Trophoblast cell (in vitro differentiated cells and primary cell): ENCODE results near the gene ARL2BP.

Experiments
- DNase-seq, 2 donors: peaks; one replicate each; pipeline ENCODE4 v3.0.0-alpha.2; 2016
- H2AFZ ChIP-seq: 2 replicates; pipeline ENCODE4 v1.6.1; 2013; ENCODE audit warnings: low read length, moderate library complexity, mild to moderate bottlenecking; ENCODE audit not compliant: insufficient read depth, poor library complexity
- H2AK5ac ChIP-seq: 2 replicates; pipeline ENCODE4 v1.6.1; 2013; ENCODE audit warnings: mild to moderate bottlenecking, low read length
- H2BK120ac ChIP-seq: 2 replicates; pipeline ENCODE4 v1.6.1; 2013; ENCODE audit warnings: low read length, mild to moderate bottlenecking, moderate library complexity; ENCODE audit not compliant: insufficient read depth, poor library complexity
- H2BK12ac ChIP-seq: 2 replicates; pipeline ENCODE4 v1.6.1; 2013; ENCODE audit warnings: mild to moderate bottlenecking, low read length, moderate library complexity
- H2BK5ac ChIP-seq: 2 replicates; pipeline ENCODE4 v1.6.1; 2013; ENCODE audit warnings: low read length, low read depth, moderate library complexity, mild to moderate bottlenecking; ENCODE audit not compliant: poor library complexity
- H3K14ac ChIP-seq: 2 replicates; pipeline ENCODE4 v1.6.1; 2013; ENCODE audit warnings: mild to moderate bottlenecking, low read length
- H3K18ac ChIP-seq: 2 replicates; pipeline ENCODE4 v1.6.1; 2013; ENCODE audit warnings: mild to moderate bottlenecking, low read length
- H3K23ac ChIP-seq: 2 replicates; pipeline ENCODE4 v1.6.1; 2013; ENCODE audit warnings: low read length
- H3K27ac ChIP-seq: 2 replicates; pipeline ENCODE4 v1.5.1; 2013; ENCODE audit warnings: low read depth, mild to moderate bottlenecking, inconsistent platforms, low read length, moderate library complexity
- H3K27me3 ChIP-seq: 2 replicates; pipeline ENCODE4 v1.6.1; 2013; ENCODE audit warnings: inconsistent platforms, mild to moderate bottlenecking, low read length, moderate library complexity; ENCODE audit not compliant: insufficient read depth
- H3K36me3 ChIP-seq, 2 experiments: 1 replicate in 1 of 2; 2 replicates in 1 of 2; pipeline ENCODE4 v1.6.1; 2013; ENCODE audit warnings: low read length in 2 of 2, mild to moderate bottlenecking in 2 of 2, moderate library complexity in 1 of 2; ENCODE audit not compliant: insufficient read depth in 2 of 2, control insufficient read depth in 1 of 2
- H3K4ac ChIP-seq: 2 replicates; pipeline ENCODE4 v1.6.1; 2013; ENCODE audit warnings: low read depth, mild to moderate bottlenecking, low read length, moderate library complexity
- H3K4me1 ChIP-seq, 2 experiments: 1 replicate in 1 of 2; 2 replicates in 1 of 2; pipeline ENCODE4 v1.6.1; 2013; ENCODE audit warnings: low read length in 2 of 2, mild to moderate bottlenecking in 2 of 2, moderate library complexity in 1 of 2; ENCODE audit not compliant: insufficient read depth in 2 of 2, control insufficient read depth in 1 of 2
- H3K4me2 ChIP-seq: 2 replicates; pipeline ENCODE4 v1.6.1; 2013; ENCODE audit warnings: inconsistent platforms, mild to moderate bottlenecking, low read length, moderate library complexity
- H3K4me3 ChIP-seq: 2 replicates; pipeline ENCODE4 v1.5.1; 2013; ENCODE audit warnings: mild to moderate bottlenecking, low read depth, low read length, inconsistent platforms
- H3K79me1 ChIP-seq: one replicate; pipeline ENCODE4 v1.6.1; 2013; ENCODE audit warnings: low read length
- H3K79me2 ChIP-seq: 2 replicates; pipeline ENCODE4 v1.6.1; 2013; ENCODE audit warnings: low read length, mild to moderate bottlenecking; ENCODE audit not compliant: control insufficient read depth, insufficient read depth, poor library complexity
- H3K9ac ChIP-seq: 2 replicates; pipeline ENCODE4 v1.6.1; 2013; ENCODE audit warnings: mild to moderate bottlenecking, low read length
- H3K9me3 ChIP-seq: 2 replicates; pipeline ENCODE4 v1.6.1; 2013; ENCODE audit warnings: low read depth, mild to moderate bottlenecking, control low read depth, inconsistent platforms, low read length; ENCODE audit not compliant: insufficient read depth
- H4K12ac ChIP-seq: 2 replicates; pipeline ENCODE4 v1.6.1; 2013; ENCODE audit warnings: low read depth, mild to moderate bottlenecking, low read length, moderate library complexity
- H4K8ac ChIP-seq: 2 replicates; pipeline ENCODE4 v1.6.1; 2013; ENCODE audit warnings: low read depth, mild to moderate bottlenecking, low read length, moderate library complexity
- H4K91ac ChIP-seq: one replicate; pipeline ENCODE4 v1.6.1; 2013; ENCODE audit warnings: low read depth, mild to moderate bottlenecking, low read length, moderate library complexity
- WGBS: extraction: QIAGEN DNeasy Blood & Tissue Kit; methylation state at CpG from one replicate; pipeline ENCODE4 v1.1.7; 2013; ENCODE audit warnings: missing lambda C conversion rate; ENCODE audit not compliant: insufficient read length, insufficient coverage; ENCODE audit errors: extremely low coverage; 5-methylcytosine and 5-hydroxymethylcytosine counted together

Gene ARL2BP

GRCh38 chr16:57229079-57229478 is 16.0 kb upstream of the ARL2BP start:
- Histone ChIP-seq H2AFZ (no peak overlapping the region), H3K18ac (no peak overlapping the region), H4K12ac (no peak overlapping the region), H2BK12ac (no peak overlapping the region), H3K27me3 (no peaks in the 10 kb centered on the region), H3K27ac (no peak overlapping the region), H3K23ac (no peak overlapping the region), H3K79me2 (no peaks in the 10 kb centered on the region), H2BK120ac (no peak overlapping the region), H4K8ac (no peak overlapping the region), H3K79me1 (no peaks in the 10 kb centered on the region), H3K9me3 (no peaks in the 10 kb centered on the region), H3K4me2 (no peak overlapping the region), H3K14ac (no peak overlapping the region), H3K4ac (no peak overlapping the region), H3K4me3 (no peak overlapping the region), H2BK5ac (no peak overlapping the region), H2AK5ac (no peak overlapping the region), H3K36me3 (peaks cover 26 to 33% of the 10 kb centered on the region in 2 experiments), H3K4me1 (peaks cover 0 to 8% of the 10 kb centered on the region in 2 experiments), H4K91ac (no peak overlapping the region), H3K9ac (no peak overlapping the region)
- DNase-seq = peak in 1 of 2 donors; percentile 18
- WGBS = no CpG with 5 or more reads among the region's 1 CpG

DNA sequence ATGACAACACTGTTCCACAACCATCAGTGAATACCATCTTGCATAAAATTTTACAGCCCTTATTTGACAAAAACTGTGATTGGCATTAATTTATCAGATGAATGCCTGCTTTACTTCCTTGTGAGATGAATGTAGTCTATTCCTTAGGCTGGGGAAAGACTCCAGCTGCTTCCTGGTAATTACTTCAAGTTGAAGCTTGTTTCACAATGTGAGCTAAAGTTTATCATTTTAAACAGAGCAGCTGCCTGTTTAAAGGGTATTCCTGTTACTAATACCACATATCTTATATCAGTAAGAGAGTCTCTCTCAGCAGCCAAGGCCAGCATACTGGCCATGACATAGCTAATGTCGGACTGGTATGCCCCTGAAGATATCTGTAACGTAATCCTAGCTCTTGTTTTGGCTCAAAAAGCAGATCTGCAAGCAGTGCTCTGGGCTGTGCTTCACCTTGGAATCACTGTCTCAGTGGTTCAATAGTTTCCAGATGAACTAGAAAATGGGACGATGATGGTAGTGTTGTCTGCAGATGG is 13.2 kb upstream of the ARL2BP start:
- Histone ChIP-seq H3K18ac (no peak overlapping the region), H2BK12ac (no peak overlapping the region), H3K14ac (no peak overlapping the region), H3K4me2 (no peak overlapping the region), H3K4me3 (no peak overlapping the region), H4K91ac (no peak overlapping the region), H3K79me1 (no peaks in the 10 kb centered on the region), H2AFZ (no peak overlapping the region), H3K4me1 (no peaks in the 10 kb centered on the region), H2BK5ac (no peak overlapping the region), H3K9ac (no peak overlapping the region), H3K4ac (no peak overlapping the region), H4K12ac (no peak overlapping the region), H3K79me2 (no peaks in the 10 kb centered on the region), H3K27me3 (no peaks in the 10 kb centered on the region), H3K36me3 (peaks cover 27 to 41% of the 10 kb centered on the region in 2 experiments), H3K9me3 (no peaks in the 10 kb centered on the region), H2BK120ac (no peak overlapping the region), H4K8ac (no peak overlapping the region), H3K27ac (no peak overlapping the region), H2AK5ac (no peak overlapping the region), H3K23ac (no peak overlapping the region)
- WGBS = no CpG with 5 or more reads among the region's 3 CpGs
- peak; percentile 75 to 93 for DNase-seq

- H3K4ac ChIP-seq = no peak overlapping the region
- no peaks in the 10 kb centered on the region for H3K4me1 ChIP-seq
- H3K4me2 ChIP-seq = no peak overlapping the region
- no peak overlapping the region for H2BK12ac ChIP-seq
- H3K4me3 ChIP-seq = no peak overlapping the region
- no peak overlapping the region for H3K14ac ChIP-seq
- no peak overlapping the region for H2AFZ ChIP-seq
- H4K8ac ChIP-seq = no peak overlapping the region
- no peak overlapping the region for H4K12ac ChIP-seq
- no peak for DNase-seq
- WGBS = no CpG with 5 or more reads among the region's 9 CpGs
- no peaks in the 10 kb centered on the region for H3K27me3 ChIP-seq
- H3K9ac ChIP-seq = peak overlapping the region; percentile 4
- H3K79me1 ChIP-seq = no peaks in the 10 kb centered on the region
- peaks cover 20 to 33% of the 10 kb centered on the region in 2 experiments for H3K36me3 ChIP-seq
- no peak overlapping the region for H3K18ac ChIP-seq
- no peaks in the 10 kb centered on the region for H3K9me3 ChIP-seq
- H3K27ac ChIP-seq = no peak overlapping the region
- no peak overlapping the region for H2BK120ac ChIP-seq
- H2BK5ac ChIP-seq = no peak overlapping the region
- H3K79me2 ChIP-seq = no peaks in the 10 kb centered on the region
- no peak overlapping the region for H2AK5ac ChIP-seq
- no peak overlapping the region for H4K91ac ChIP-seq
- H3K23ac ChIP-seq = no peak overlapping the region
These were observed 10.9 kb upstream of the ARL2BP start for GRCh38 chr16:57233944-57234706.

DNA sequence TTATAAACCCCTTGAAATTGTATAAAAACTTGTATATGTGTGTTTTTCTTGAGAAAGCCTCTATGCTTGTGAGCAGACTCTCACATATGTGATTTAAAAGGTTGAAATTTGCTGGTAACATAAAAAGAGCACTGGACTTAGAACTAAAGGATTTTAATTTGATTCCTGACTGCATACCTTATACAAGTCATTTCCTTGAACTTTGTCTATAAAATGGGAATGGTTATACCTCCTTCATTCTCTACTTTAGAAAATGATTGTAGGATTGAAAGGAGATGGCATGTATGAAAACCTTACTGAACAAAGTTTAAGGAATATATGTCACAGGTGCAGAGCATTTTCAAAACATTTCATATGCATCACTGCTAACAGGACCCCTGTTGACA is 10.4 kb upstream of the ARL2BP start:
- H3K36me3 ChIP-seq = peaks cover 20 to 35% of the 10 kb centered on the region in 2 experiments
- no peak overlapping the region for H2AFZ ChIP-seq
- no peaks in the 10 kb centered on the region for H3K4me1 ChIP-seq
- H2BK5ac ChIP-seq = no peak overlapping the region
- H3K27ac ChIP-seq = no peak overlapping the region
- H3K14ac ChIP-seq = no peak overlapping the region
- H4K12ac ChIP-seq = no peak overlapping the region
- no peak overlapping the region for H4K91ac ChIP-seq
- H3K23ac ChIP-seq = no peak overlapping the region
- no peak overlapping the region for H2BK120ac ChIP-seq
- no peak overlapping the region for H2AK5ac ChIP-seq
- H3K4ac ChIP-seq = no peak overlapping the region
- no peaks in the 10 kb centered on the region for H3K79me2 ChIP-seq
- no peaks in the 10 kb centered on the region for H3K27me3 ChIP-seq
- no peaks in the 10 kb centered on the region for H3K79me1 ChIP-seq
- H3K9ac ChIP-seq = no peak overlapping the region
- H3K4me3 ChIP-seq = no peak overlapping the region
- H2BK12ac ChIP-seq = no peak overlapping the region
- H3K18ac ChIP-seq = no peak overlapping the region
- no peak overlapping the region for H3K4me2 ChIP-seq
- no peaks in the 10 kb centered on the region for H3K9me3 ChIP-seq
- no peak overlapping the region for H4K8ac ChIP-seq
- DNase-seq = no peak
